Panc1 (cell line): Measurements from ENCODE around the gene H19. TPM values are rescaled to one million over a fixed set of nuclear protein-coding genes. Genes with fewer than 3 reads are reported as not detected.

Experiments
- ATAC-seq: fragments of 200-7000 bp; cut with Tn5 transposase; 2 replicates; pipeline ENCODE4 v1.9.1; 2020; ENCODE audit warnings: mild to moderate bottlenecking, moderate library complexity
- BruUV-seq: library from RNA; stranded (reverse); fragments of 400-500 nt; replicated peaks from 2 replicates; lab custom pipeline; 2021; lab: Mats Ljungman, UMichigan
- CTCF ChIA-PET: fragments of 300-600 bp; sonication (Branson Sonifier 250); formaldehyde crosslinking; loops from one replicate; lab custom pipeline; 2022; ENCODE audit warnings: antibody characterized with exemption; lab: Charles Lee
- POLR2A ChIA-PET: fragments of 300-600 bp; sonication (Branson Sonifier 250); formaldehyde crosslinking; loops from one replicate; lab custom pipeline; 2022; ENCODE audit warnings: antibody characterized with exemption; lab: Charles Lee
- DNase-seq: peaks from one replicate; pipeline ENCODE4 v3.0.0-alpha.2; 2010; ENCODE audit warnings: low read depth, low spot score
- H3K27ac ChIP-seq: 2 replicates; pipeline ENCODE4 v1.5.1; 2011; ENCODE audit warnings: mild to moderate bottlenecking, low read length, inconsistent platforms
- H3K27me3 ChIP-seq: fragments of 200-500 bp; sonication (Bioruptor generic); 2 replicates; pipeline ENCODE4 v1.6.0; 2014; ENCODE audit warnings: low read length, inconsistent platforms; ENCODE audit not compliant: control insufficient read depth, insufficient read depth
- H3K36me3 ChIP-seq: fragments of 200-500 bp; sonication (Bioruptor generic); 2 replicates; pipeline ENCODE4 v1.5.1; 2014; ENCODE audit warnings: inconsistent platforms, mild to moderate bottlenecking, low read length, moderate library complexity; ENCODE audit not compliant: control insufficient read depth, insufficient read depth
- H3K4me1 ChIP-seq: 2 replicates; pipeline ENCODE4 v1.5.1; 2011; ENCODE audit warnings: inconsistent platforms, mild to moderate bottlenecking, low read length, moderate library complexity; ENCODE audit not compliant: control insufficient read depth, insufficient read depth
- H3K4me3 ChIP-seq, 2 experiments: 2 replicates each; pipeline ENCODE4 v1.5.1; 2011 to 2012; ENCODE audit warnings: low read depth in 2 of 2, low read length in 2 of 2, mild to moderate bottlenecking in 2 of 2, inconsistent platforms in 1 of 2, moderate library complexity in 1 of 2
- H3K9me3 ChIP-seq: fragments of 200-500 bp; sonication (Bioruptor generic); 2 replicates; pipeline ENCODE4 v1.5.1; 2014; ENCODE audit warnings: low read depth, mild to moderate bottlenecking, inconsistent platforms, low read length, moderate library complexity; ENCODE audit not compliant: control insufficient read depth, insufficient read depth
- POLR2AphosphoS5 ChIP-seq: IDR thresholded peaks from 2 replicates; pipeline ENCODE4 v1.6.1; 2012; ENCODE audit warnings: mild to moderate bottlenecking, low read depth, low read length, moderate library complexity
- SIN3A ChIP-seq: IDR thresholded peaks from 2 replicates; pipeline ENCODE4 v1.6.1; 2012; ENCODE audit warnings: low read depth, mild to moderate bottlenecking, low read length, moderate library complexity, borderline replicate concordance; ENCODE audit not compliant: insufficient read depth
- TCF7L2 ChIP-seq: IDR thresholded peaks from 2 replicates; pipeline ENCODE4 v1.6.1; 2011; ENCODE audit warnings: mild to moderate bottlenecking, low read depth, low read length, inconsistent platforms
- in situ Hi-C: cut with HindIII; loops from 2 replicates; pipeline ENCODE4 v1.10.0; 2016; ENCODE audit warnings: low sequenced_read_pairs, low pct_unique_long_range_greater_than_20kb
- intact Hi-C: fragments of 100-400 bp; cut with micrococcal nuclease; formaldehyde crosslinking; loops from one replicate; pipeline ENCODE4 v1.10.0; 2022; ENCODE audit not compliant: unreplicated experiment
- total RNA-seq: library from RNA; stranded (reverse); gene quantifications from one replicate; pipeline ENCODE4 v1.2.1, GENCODE V29; 2021; ENCODE audit not compliant: unreplicated experiment
- TF ChIP-seq, protein P1 (sequence below), 2 experiments: IDR thresholded peaks; 2 replicates each; pipeline ENCODE4 v1.6.1; 2011 to 2012; ENCODE audit warnings: low read depth in 2 of 2, control low read depth in 1 of 2, low read length in 1 of 2, mild to moderate bottlenecking in 1 of 2, moderate library complexity in 1 of 2; ENCODE audit not compliant: insufficient read depth in 1 of 2
- TF ChIP-seq, protein P2 (sequence below): fragments of 450-650 bp; IDR thresholded peaks from 2 replicates; pipeline ENCODE4 v1.5.1; 2017; ENCODE audit warnings: mild to moderate bottlenecking

Gene H19
- total RNA-seq, 1 experiment from 2014 or later: 1,268 TPM

DNA sequence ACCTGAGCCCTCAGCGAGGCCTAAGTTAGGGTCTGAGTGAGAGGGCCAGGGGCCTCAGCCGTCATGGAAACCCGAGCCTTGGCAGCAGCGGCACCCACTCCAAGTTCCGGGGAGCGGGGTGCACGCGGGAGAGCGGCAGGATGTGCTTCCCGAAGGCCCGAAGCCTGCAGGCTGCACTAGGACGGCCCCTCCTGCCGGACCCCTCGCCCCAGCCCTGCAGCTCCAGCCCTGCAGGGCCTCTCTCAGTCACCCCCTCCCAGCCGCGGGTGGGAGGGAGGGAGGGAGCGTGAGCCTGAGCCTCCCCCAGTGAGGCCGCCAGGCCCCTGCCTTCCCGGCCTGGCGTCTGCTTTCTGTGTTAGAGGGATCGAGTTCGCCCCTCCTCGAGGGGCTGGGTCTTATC is 27.9 kb downstream of the H19 start:
- no peak overlapping the region for H3K27ac ChIP-seq

DNA sequence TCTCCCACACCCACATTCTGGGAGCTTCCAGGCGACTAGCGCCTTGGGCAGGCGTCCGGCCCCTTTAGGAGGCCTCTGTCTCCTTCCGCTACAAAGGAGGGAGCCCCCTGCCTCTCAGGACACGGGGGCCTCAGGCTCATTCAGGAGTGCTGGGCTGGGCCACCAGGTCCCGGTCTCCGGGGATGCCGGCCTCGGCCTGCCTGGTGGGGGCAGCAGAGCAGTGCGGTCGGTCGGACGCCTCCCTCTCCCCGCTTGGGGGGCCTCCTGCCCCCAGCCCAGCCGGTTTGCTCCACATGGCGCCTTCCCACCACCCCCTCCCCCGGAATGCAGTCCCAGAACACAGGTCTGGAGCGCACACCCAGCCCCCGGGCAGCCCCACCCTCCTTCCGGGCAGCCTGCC is 28.6 kb downstream of the H19 start:
- ChIA-PET CTCF (interaction anchor here (0.6 to 0.9 kb wide), 5 partner anchors 25 to 183 kb away, joined by 3 to 4 read pairs (median 3); no protein-coding TSS in a partner anchor), POLR2A (no interaction called here)
- BruUV-seq: no TSS peak
- H3K27me3 ChIP-seq: no peaks in the 10 kb centered on the region
- H3K36me3 ChIP-seq: no peaks in the 10 kb centered on the region
- H3K4me3 ChIP-seq: no peak overlapping the region
- in situ Hi-C loops: no loop called here
- no peaks in the 10 kb centered on the region for H3K4me1 ChIP-seq
- no peak overlapping the region for H3K27ac ChIP-seq
- DNase-seq (no peak), ATAC-seq (peak; percentile 72)
- TF ChIP-seq SIN3A (no peak), TCF7L2 (no peak), POLR2AphosphoS5 (no peak)
- TF ChIP-seq, protein P1, sequence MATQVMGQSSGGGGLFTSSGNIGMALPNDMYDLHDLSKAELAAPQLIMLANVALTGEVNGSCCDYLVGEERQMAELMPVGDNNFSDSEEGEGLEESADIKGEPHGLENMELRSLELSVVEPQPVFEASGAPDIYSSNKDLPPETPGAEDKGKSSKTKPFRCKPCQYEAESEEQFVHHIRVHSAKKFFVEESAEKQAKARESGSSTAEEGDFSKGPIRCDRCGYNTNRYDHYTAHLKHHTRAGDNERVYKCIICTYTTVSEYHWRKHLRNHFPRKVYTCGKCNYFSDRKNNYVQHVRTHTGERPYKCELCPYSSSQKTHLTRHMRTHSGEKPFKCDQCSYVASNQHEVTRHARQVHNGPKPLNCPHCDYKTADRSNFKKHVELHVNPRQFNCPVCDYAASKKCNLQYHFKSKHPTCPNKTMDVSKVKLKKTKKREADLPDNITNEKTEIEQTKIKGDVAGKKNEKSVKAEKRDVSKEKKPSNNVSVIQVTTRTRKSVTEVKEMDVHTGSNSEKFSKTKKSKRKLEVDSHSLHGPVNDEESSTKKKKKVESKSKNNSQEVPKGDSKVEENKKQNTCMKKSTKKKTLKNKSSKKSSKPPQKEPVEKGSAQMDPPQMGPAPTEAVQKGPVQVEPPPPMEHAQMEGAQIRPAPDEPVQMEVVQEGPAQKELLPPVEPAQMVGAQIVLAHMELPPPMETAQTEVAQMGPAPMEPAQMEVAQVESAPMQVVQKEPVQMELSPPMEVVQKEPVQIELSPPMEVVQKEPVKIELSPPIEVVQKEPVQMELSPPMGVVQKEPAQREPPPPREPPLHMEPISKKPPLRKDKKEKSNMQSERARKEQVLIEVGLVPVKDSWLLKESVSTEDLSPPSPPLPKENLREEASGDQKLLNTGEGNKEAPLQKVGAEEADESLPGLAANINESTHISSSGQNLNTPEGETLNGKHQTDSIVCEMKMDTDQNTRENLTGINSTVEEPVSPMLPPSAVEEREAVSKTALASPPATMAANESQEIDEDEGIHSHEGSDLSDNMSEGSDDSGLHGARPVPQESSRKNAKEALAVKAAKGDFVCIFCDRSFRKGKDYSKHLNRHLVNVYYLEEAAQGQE (IDR thresholded peaks at IDR 0.05; ENCODE audit: insufficient read depth in 1 of 2, low read depth in 2 of 2, low read length in 1 of 2): no peak
- TF ChIP-seq, protein P2, sequence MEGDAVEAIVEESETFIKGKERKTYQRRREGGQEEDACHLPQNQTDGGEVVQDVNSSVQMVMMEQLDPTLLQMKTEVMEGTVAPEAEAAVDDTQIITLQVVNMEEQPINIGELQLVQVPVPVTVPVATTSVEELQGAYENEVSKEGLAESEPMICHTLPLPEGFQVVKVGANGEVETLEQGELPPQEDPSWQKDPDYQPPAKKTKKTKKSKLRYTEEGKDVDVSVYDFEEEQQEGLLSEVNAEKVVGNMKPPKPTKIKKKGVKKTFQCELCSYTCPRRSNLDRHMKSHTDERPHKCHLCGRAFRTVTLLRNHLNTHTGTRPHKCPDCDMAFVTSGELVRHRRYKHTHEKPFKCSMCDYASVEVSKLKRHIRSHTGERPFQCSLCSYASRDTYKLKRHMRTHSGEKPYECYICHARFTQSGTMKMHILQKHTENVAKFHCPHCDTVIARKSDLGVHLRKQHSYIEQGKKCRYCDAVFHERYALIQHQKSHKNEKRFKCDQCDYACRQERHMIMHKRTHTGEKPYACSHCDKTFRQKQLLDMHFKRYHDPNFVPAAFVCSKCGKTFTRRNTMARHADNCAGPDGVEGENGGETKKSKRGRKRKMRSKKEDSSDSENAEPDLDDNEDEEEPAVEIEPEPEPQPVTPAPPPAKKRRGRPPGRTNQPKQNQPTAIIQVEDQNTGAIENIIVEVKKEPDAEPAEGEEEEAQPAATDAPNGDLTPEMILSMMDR: no peak
- H3K9me3 ChIP-seq: no peaks in the 10 kb centered on the region
- intact Hi-C loops: no loop called here

More for the DNA sequence above, 27.9 kb downstream of the H19 start:
- CTCF ChIA-PET: interaction anchor here (0.6 to 1.4 kb wide), 6 partner anchors 22 to 182 kb away, joined by 3 to 13 read pairs (median 4); no protein-coding TSS in a partner anchor
- H3K4me3 ChIP-seq: no peak overlapping the region
- no peak for TF ChIP-seq SIN3A
- no peak for TF ChIP-seq TCF7L2
- TF ChIP-seq, protein P1 (IDR thresholded peaks at IDR 0.05; ENCODE audit: insufficient read depth in 1 of 2, low read depth in 2 of 2, low read length in 1 of 2): no peak
- TF ChIP-seq POLR2AphosphoS5: no peak
- no peaks in the 10 kb centered on the region for H3K36me3 ChIP-seq
- intact Hi-C loops (no loop called here), in situ Hi-C loops (no loop called here)
- BruUV-seq: no TSS peak
- no peaks in the 10 kb centered on the region for H3K9me3 ChIP-seq
- no peaks in the 10 kb centered on the region for H3K4me1 ChIP-seq
- ATAC-seq (no peak), DNase-seq (no peak)
- no peaks in the 10 kb centered on the region for H3K27me3 ChIP-seq
- POLR2A ChIA-PET: no interaction called here
